NOMO-1 treated with dmso at 0.1 percent for 144 hours (cell line): Measurements from ENCODE around the gene MTHFD1.

Experiments
- DNase-seq: peaks from one replicate; lab custom pipeline; 2025; ENCODE audit not compliant: unreplicated experiment; lab: John Stamatoyannopoulos, UW

MTHFD1 gene

DNA sequence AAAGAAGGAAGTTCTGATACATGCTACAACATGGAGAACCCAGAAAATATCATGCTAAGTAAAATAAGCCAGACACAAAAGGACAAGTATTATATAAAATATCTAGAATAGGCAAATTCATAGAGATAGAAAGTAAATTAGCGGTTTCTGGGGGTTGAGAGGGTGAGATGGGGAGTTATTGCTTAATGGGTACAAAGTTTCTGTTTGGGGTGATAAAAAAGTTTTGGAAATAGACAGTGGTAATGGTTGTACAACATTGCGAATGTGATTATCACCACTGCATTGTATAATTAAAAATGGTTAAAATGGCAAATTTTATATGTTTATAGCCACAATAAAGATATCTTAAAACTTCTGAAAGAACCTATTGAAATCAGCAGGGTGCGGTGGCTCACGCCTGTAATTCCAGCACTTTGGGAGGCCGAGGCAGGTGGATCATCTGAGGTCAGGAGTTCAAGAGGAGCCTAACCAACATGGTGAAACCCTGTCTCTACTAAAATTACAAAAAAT is 100.5 kb downstream of the MTHFD1 start:
- DNase-seq, result no peak

DNA sequence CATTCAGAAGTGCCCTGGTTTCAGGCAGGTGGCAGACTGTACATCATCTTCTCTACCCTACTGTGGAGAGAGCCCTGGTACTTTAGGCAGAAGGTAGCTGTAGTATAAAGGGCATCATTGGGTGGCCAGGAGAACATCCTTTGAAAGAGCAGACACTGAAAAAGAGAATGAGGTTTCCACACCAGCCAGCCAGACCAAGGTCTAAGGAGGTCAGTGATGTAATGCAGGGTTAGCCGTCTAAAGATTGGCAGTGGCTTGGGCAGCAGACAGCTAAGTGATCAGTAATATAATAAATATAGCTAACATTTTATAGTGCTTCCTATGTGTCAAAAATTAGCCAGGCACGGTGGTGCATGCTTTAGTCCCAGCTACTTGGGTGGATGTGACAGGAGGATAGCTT is 103.5 kb downstream of the MTHFD1 start:
- no peak for DNase-seq

DNA sequence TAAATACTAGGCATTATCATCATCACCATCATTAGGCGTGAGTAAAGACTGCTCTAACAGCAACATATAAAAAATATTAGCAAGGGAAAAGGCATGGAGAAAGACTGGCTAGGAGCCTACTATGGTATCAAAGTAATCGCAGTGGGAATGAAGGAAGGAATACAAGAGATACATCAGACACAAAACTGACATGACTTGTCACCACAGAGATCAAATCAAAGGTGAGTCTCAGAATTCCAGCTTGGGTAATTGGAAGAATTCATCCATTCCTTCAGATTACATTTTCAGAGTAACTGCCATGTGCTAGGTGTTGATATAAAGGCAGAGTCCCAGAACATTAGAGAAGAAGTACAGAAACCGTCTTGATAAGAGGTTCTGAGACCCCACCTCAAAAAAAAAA is 105.3 kb downstream of the MTHFD1 start:
- no peak for DNase-seq

DNA sequence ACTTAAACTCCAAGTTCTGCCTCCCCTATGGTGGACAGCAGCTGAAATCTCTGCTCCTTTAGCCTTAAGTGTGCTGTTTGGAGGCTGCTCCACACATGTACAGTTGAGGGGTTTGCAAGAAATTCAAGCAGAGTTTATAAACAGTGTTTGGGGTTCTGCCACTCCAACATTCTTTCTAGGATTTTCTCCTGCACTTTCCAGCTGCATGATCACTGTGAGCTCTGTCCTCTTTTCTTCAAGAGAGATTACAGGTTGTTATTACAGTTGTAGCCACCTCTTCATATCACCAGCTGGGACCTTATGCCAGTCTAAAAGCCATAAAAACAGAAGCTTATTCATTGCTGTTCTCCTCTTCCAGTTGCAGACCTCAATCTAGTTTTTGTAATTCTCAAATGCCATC is 107.1 kb downstream of the MTHFD1 start:
- DNase-seq, result no peak

DNA sequence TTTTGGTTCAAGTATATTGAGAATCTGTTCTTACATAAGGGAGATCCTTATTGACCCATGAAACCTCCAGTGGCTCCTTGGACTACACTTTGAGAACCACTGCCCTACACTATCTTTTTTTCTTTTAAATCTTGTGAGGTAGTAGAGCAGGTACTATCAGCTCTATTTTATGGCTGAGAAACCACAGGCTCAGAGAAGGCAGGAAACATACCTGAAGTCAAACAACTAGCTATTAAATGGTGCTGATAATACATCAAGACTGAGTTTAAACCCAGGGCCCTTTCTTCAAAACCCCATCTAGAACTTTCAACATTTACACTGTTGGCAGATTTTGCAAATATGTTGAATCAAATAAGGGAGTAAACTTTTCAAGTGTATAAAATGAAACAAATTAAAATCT is 108.6 kb downstream of the MTHFD1 start:
- DNase-seq, result no peak

DNA sequence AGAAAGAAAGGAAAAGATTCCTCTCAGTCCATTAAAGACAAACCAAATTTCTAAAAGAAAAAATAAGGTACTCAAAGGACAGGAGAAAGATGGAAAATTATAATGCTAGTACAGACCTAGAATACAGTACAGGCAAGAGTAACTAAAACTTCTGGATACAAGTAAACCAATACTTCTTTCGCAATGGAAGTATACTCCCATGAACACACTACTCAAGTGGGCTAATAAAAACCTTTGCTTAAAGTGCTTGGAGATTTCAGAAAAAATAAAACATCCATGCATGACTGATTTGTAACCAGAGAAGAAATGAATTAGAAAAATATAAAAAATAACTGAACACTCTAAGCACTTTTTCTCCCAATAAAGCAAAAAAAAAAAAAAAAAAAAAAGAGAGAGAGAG is 111.9 kb downstream of the MTHFD1 start:
- DNase-seq, result no peak

DNA sequence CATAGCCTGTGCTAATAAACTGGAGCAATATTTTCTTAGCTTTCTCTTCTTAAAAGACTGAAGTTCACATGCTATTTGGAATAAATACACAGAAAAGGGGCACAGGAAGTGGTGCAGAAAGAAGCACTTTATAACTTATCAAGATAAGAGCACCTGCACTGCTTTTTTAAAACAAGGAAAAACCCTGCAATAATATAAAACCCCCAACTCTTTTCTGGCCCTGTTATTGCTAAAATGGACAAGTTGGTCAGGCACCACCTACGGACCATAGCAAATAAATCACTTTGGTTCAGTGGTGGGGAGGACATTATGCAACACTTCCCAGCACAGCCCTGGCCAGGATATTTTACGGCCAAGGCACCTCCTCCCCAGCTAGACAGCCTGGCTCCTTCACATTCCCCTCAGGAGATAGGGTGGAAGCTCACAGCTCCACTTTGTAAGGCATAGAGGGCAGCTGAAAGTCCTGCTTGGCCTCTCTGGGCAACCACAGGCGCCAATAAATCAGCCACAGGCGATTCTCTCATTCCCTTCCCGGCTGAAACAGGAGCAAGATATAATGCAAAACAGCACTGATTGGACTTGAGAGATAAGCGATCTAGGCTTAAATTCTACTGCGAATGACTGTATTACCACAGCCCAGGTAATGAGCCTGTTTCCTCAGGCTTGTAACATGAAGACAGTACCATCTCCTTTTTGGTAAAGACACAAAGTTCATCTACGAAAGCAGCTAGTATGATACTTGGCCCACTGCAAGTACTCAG is 113.4 kb downstream of the MTHFD1 start:
- no peak for DNase-seq

DNA sequence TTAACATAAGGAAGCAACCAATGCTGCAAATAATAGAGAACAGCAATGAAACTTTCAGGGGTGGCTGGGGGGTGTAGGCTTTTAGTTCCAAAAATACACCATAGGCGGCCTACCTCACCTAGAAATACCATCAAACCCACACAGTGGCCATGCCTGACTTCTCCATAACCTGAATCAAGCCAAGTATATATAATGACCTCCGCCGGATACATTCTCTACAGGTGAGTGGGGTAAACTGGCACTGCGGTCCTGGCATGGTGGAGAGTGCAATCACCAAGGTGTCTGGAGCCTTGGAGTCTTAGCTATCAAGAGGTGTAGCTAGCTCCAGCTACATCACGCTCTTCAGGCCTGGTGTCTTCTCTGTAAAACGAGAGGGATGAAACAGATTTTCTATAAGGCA is 114.3 kb downstream of the MTHFD1 start:
- no peak for DNase-seq

DNA sequence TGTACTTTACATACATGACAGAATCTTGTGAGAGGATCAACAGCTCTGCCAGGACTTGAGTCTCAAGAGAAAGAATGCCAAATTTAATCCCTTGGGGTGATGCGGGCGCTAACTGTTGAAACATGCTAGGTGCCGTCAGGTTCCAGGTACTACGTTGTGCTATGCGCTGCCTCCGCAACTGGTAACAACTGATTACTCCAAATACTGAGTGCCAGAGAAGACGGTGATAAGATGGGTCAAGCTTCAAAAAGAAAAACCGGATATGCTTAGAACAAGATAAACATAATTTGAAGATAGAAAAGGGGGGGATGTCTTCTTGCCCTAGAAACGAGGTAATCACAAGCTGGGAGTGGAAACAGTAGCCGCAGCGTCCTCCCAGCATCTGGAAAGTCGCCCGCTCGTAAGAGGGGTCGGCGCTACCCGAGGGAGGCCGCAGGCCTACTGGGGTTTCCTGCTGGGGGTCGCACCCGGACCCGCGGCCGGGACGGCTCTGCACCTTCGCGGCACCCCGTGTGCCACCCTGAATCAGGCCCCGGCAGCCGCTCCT is 114.8 kb downstream of the MTHFD1 start:
- DNase-seq, result no peak

DNA sequence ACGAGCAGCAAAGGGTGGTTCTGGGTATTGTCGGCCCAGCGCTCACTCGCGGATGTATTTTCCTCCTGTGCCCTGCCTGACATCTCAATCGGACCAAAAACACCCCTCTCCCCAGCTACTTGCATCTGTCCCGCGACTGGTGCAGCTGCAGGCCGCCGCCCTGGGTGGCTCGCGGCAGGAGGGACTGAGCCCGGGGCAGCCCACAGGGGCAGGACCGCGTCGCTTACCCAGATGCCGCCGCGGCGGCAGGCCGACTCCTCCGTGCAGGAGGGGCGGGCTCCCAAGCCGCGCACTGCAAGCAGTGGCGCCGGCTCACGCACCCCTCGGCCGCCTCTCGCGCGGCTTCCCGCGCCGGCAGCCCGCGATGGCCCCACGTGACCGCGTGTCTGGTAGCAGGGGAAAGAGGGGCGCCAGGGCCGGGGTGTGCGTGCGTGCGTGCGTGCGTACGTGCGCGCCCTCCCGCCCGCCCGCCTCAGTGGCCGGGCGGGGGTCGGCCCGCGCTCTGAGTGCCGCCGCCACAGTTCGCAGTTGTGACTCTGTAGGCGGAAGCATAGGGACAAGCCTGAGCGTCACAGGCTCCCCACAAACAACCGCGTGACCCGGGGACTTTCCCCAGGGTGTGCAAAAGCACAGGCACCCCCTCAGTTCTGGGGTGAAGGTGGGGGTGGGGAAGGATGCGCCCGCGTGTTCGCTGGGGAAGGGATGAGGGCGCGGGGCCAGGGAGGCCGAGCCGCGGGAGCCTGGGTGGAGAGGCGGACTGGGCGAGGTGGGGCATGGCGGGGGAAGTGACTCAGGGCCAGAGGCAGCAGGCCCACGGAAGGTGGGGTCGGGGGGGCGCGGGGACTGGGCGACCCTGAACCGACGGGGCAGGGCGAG is 115.5 kb downstream of the MTHFD1 start, which contains the start of gene ZBTB25:
ZBTB25 (minus strand) TSS at position 405 of the 876 bp plus-strand sequence. CDS start 13,305 bp downstream, outside the sequence.
- DNase-seq, result peak; percentile 77

DNA sequence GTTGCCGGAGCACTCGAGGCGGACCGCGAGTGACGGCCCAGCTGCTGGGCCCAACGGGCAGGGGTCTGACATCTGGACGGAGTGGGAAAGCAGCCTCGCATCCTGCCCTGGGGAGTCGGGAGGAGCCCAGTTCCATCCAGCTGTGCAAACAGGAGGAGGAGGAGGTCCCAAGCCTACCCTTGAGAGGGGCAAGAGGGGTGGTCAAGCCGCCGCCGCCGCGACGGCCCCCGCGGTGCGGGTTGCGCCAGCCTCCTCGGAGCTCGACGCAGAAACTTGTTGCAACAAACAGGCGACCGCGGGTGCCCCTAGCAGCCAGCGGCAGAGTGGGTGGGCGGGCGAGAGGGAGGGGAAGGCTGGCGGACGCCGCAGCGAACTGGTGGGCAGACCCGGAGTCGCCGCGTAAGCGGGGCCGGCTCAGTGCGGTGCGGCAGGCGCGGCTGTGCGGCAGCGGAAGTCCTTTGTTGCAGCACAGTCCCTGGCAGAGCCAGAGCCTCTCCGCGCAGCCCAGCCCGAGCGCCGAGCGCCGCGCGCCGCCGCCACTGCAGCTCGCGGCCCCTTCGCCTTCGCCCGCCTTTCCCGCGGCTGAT is 116.2 kb downstream of the MTHFD1 start, which contains the start of gene ZBTB1:
ZBTB1 (plus strand) TSS at position 461 of the 587 bp plus-strand sequence. CDS start 16,735 bp downstream, outside the sequence.
- peak; percentile 78 for DNase-seq

DNA sequence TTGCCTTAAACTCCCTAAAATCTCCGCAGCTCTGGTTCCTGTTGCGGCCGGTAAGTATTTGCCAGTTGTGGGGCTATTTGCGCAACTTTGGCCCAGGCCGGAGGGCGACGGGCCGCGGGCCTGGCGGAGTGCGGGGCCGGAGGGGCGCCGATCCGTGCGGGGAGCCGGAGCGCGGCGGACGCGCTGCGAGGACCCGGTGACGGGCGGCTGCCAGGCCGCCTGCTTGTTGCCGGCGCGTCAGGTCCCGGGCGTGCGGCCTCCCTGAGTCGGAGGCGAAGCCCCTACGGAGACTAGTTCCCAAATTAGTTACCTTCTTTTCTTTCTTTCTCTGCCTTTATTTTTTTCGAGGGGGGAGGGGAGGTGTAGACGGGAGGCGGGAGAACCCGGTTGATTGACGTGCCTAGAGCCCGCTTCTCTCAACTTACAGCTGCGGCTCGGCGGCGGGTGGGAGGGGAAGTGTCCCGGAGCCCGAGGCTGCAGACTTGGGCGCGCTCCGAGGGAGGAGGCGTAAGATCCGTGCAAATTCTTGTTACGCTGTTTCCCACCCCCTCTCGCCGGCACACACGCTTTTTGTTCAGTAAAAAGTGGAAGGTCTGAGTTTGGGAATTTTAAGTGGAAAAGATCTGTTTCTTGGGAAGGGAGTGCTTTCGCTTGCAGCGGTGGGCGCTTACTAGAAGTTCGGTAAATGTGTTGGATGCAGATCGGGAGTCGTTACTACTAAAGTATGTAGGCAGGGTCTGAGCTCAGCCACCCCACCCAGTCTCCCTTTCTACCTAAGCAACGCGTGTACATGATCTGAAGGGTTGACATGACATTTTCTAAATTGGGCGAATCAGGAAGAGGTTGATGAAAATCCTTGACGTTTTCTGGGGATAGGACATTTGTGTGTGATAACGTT is 117.0 kb downstream of the MTHFD1 start:
- DNase-seq, result peak; percentile 81

DNA sequence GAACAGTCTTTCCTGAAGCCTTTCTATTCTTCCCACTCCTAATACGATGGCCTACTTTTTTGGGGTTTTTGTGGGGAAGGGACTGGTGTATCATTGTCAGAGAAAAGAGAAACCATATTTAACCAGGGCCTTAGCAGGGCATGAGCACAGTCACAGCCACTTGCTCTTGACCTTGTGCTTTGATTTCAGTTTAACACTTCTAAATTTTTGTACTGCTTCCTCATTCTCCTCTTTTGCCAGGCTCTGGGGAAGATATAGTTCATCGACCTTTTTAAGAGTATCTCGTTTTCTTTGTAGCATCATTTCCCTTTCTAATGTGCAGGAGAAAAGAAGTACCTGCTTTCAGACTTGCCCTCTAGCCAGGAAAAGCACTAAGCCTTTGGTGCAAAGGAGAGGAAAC is 118.6 kb downstream of the MTHFD1 start:
- no peak for DNase-seq

DNA sequence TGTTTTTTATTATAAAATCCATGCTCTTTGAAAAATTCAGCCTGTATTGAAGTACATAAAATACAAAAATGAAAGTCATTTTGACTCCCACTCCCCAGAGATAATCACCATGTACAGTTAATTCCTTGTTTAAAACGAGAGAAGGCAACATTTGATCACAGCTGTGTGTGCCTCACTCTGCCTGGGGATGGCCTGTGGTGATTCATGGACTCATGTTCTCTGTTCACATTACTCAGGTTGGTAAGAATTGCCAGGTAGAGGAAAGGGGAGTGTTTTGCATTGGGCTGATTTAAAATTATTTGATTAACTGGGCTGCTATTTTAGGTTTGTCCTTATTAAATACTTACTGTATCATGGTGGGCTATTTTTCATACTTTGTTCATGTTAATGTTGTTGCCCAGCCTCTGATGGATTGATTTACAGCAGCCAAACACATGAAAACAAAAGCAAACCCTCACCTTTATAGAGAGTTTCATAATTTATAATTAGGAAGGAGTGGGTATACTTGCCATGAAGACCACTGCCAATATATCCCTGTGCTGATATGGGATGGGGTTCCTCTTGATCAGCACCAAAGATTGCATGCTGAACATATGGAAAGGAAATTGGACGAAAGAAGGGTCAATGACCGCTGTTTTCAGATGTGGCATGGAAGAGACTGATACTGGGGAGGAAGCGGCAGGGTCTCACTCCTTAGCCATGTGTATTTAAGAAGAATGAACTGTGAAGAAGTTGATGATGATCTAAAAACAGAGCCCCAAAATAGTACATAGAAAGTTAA is 119.4 kb downstream of the MTHFD1 start:
- DNase-seq, result no peak

DNA sequence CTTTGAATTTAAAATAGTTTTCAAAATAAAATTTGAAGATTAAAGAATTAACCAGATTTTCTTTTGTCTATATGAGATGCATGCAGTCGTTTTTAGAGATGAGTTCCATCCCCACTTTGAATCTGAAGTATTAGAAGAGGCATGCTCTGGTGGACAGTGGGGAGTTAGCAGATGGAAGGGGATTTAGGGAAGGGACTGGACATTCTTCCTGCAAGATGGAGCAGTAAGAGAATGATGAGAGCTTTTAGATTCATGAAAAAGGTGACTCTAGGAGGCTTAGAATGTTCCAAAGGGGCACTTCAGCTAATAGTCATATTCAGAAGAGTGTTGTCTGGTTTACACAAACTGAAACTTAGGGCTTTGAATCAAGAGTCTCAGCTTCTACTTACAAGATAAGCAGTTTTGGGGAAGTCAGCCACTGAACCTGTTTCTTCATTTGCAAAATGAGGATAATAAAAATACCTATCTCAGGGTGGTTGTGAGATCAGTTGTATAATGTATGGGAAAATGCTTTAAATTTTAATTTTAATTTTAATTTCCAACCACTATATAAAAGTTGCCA is 120.1 kb downstream of the MTHFD1 start:
- no peak for DNase-seq

DNA sequence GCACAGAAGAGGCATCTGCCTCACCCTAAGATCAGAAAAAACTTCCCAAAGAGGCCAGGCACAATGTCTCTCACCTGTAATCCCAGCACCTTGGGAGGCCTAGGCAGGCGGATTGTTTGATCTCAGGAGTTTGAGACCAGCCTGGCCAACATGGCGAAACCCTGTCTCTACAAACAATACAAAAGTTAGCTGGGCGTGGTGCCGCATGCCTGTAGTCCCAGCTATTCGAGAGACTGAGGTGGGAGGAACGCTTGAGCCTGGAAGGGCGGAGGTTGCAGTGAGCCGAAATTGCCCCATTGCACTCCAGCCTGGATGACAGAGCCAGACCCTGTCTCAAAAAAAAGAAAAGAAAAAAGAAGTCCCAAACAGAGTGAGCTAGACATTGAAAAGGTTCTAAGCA is 120.9 kb downstream of the MTHFD1 start:
- no peak for DNase-seq
